Measurements from ENCODE around the gene AKAP12. TPM values are rescaled to one million over a fixed set of nuclear protein-coding genes. Genes with fewer than 3 reads are reported as not detected.

AKAP12 gene
- total and polyA plus RNA-seq, 2 donors from 2014 or later: 10.2 to 84.6 TPM

DNA sequence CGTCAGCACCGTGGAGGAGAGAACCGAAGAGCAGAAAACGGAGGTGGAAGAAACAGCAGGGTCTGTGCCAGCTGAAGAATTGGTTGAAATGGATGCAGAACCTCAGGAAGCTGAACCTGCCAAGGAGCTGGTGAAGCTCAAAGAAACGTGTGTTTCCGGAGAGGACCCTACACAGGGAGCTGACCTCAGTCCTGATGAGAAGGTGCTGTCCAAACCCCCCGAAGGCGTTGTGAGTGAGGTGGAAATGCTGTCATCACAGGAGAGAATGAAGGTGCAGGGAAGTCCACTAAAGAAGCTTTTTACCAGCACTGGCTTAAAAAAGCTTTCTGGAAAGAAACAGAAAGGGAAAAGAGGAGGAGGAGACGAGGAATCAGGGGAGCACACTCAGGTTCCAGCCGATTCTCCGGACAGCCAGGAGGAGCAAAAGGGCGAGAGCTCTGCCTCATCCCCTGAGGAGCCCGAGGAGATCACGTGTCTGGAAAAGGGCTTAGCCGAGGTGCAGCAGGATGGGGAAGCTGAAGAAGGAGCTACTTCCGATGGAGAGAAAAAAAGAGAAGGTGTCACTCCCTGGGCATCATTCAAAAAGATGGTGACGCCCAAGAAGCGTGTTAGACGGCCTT is 110.0 kb downstream of the AKAP12 start:
- Histone ChIP-seq H3K27ac (ENCODE audit: low read depth in 2 of 2, low read length in 2 of 2) (no peak overlapping the region), H3K4me1 (ENCODE audit: control insufficient read depth in 2 of 3, insufficient read depth in 2 of 3, low read depth in 1 of 3, low read length in 3 of 3) (no peaks in the 10 kb centered on the region), H3K4me3 (ENCODE audit: low read length in 3 of 3) (no peak overlapping the region), H3K9me3 (ENCODE audit: control insufficient read depth in 2 of 3, insufficient read depth in 1 of 3, low read length in 3 of 3) (no peaks in the 10 kb centered on the region), H3K36me3 (ENCODE audit: control insufficient read depth in 2 of 3, insufficient read depth in 3 of 3, low read length in 3 of 3) (peaks cover 2 to 10% (median 5%) of the 10 kb centered on the region in 3 donors), H3K27me3 (ENCODE audit: control insufficient read depth, insufficient read depth, low read length) (no peaks in the 10 kb centered on the region), H3K9ac (ENCODE audit: low read length in 3 of 3) (no peak overlapping the region)
- TF ChIP-seq, protein P1, sequence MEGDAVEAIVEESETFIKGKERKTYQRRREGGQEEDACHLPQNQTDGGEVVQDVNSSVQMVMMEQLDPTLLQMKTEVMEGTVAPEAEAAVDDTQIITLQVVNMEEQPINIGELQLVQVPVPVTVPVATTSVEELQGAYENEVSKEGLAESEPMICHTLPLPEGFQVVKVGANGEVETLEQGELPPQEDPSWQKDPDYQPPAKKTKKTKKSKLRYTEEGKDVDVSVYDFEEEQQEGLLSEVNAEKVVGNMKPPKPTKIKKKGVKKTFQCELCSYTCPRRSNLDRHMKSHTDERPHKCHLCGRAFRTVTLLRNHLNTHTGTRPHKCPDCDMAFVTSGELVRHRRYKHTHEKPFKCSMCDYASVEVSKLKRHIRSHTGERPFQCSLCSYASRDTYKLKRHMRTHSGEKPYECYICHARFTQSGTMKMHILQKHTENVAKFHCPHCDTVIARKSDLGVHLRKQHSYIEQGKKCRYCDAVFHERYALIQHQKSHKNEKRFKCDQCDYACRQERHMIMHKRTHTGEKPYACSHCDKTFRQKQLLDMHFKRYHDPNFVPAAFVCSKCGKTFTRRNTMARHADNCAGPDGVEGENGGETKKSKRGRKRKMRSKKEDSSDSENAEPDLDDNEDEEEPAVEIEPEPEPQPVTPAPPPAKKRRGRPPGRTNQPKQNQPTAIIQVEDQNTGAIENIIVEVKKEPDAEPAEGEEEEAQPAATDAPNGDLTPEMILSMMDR (IDR thresholded peaks at IDR 0.05; ENCODE audit: borderline replicate concordance, extremely low read depth, insufficient read depth): no peak
- DNase-seq (peak in 1 of 5 donors; percentile 4), FAIRE-seq (no peak)
- intact Hi-C loops (cut with DNase I): no loop called here

DNA sequence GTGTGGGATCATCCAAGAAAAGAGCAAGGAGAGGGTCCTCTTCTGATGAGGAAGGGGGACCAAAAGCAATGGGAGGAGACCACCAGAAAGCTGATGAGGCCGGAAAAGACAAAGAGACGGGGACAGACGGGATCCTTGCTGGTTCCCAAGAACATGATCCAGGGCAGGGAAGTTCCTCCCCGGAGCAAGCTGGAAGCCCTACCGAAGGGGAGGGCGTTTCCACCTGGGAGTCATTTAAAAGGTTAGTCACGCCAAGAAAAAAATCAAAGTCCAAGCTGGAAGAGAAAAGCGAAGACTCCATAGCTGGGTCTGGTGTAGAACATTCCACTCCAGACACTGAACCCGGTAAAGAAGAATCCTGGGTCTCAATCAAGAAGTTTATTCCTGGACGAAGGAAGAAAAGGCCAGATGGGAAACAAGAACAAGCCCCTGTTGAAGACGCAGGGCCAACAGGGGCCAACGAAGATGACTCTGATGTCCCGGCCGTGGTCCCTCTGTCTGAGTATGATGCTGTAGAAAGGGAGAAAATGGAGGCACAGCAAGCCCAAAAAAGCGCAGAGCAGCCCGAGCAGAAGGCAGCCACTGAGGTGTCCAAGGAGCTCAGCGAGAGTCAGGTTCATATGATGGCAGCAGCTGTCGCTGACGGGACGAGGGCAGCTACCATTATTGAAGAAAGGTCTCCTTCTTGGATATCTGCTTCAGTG is 110.8 kb downstream of the AKAP12 start:
- H3K4me1 ChIP-seq (ENCODE audit: control insufficient read depth in 2 of 3, insufficient read depth in 2 of 3, low read depth in 1 of 3, low read length in 3 of 3): no peaks in the 10 kb centered on the region
- intact Hi-C loops (cut with DNase I): no loop called here
- TF ChIP-seq, protein P1 (IDR thresholded peaks at IDR 0.05; ENCODE audit: borderline replicate concordance, extremely low read depth, insufficient read depth): no peak
- no peak overlapping the region for H3K9ac ChIP-seq (ENCODE audit: low read length in 3 of 3)
- H3K27ac ChIP-seq (ENCODE audit: low read depth in 2 of 2, low read length in 2 of 2): no peak overlapping the region
- FAIRE-seq (no peak), DNase-seq (peak in 1 of 5 donors; percentile 10)
- no peaks in the 10 kb centered on the region for H3K9me3 ChIP-seq (ENCODE audit: control insufficient read depth in 2 of 3, insufficient read depth in 1 of 3, low read length in 3 of 3)
- H3K27me3 ChIP-seq (ENCODE audit: control insufficient read depth, insufficient read depth, low read length): no peaks in the 10 kb centered on the region
- H3K36me3 ChIP-seq (ENCODE audit: control insufficient read depth in 2 of 3, insufficient read depth in 3 of 3, low read length in 3 of 3): peaks cover 2 to 11% (median 5%) of the 10 kb centered on the region in 3 donors
- no peak overlapping the region for H3K4me3 ChIP-seq (ENCODE audit: low read length in 3 of 3)

GRCh38 chr6:151351146-151351700 is 111.5 kb downstream of the AKAP12 start:
- TF ChIP-seq, protein P1 (IDR thresholded peaks at IDR 0.05; ENCODE audit: borderline replicate concordance, extremely low read depth, insufficient read depth): no peak
- Histone ChIP-seq H3K36me3 (ENCODE audit: control insufficient read depth in 2 of 3, insufficient read depth in 3 of 3, low read length in 3 of 3) (peaks cover 2 to 14% (median 5%) of the 10 kb centered on the region in 3 donors), H3K27me3 (ENCODE audit: control insufficient read depth, insufficient read depth, low read length) (no peaks in the 10 kb centered on the region), H3K27ac (ENCODE audit: low read depth in 2 of 2, low read length in 2 of 2) (no peak overlapping the region), H3K4me1 (ENCODE audit: control insufficient read depth in 2 of 3, insufficient read depth in 2 of 3, low read depth in 1 of 3, low read length in 3 of 3) (no peaks in the 10 kb centered on the region), H3K9ac (ENCODE audit: low read length in 3 of 3) (no peak overlapping the region), H3K4me3 (ENCODE audit: low read length in 3 of 3) (no peak overlapping the region), H3K9me3 (ENCODE audit: control insufficient read depth in 2 of 3, insufficient read depth in 1 of 3, low read length in 3 of 3) (no peaks in the 10 kb centered on the region)
- intact Hi-C loops (cut with DNase I): no loop called here
- no peak for FAIRE-seq
- DNase-seq: no peak

Measured in kidney (tissue), 14 donors.